Stimulated activated CD8-positive, alpha-beta memory T cell treated with anti-CD3 and anti-CD28 coated beads, Interleukin-4, amount 100 ng/mL, for 1 hour (primary cell): ENCODE results near the gene HTT.

Experiments used
- DNase-seq, 2 donors: peaks; one replicate each; pipeline ENCODE4 v3.0.0-alpha.2; 2020; ENCODE audit warnings: low read depth in 2 of 2, low spot score in 1 of 2

Gene HTT

DNA sequence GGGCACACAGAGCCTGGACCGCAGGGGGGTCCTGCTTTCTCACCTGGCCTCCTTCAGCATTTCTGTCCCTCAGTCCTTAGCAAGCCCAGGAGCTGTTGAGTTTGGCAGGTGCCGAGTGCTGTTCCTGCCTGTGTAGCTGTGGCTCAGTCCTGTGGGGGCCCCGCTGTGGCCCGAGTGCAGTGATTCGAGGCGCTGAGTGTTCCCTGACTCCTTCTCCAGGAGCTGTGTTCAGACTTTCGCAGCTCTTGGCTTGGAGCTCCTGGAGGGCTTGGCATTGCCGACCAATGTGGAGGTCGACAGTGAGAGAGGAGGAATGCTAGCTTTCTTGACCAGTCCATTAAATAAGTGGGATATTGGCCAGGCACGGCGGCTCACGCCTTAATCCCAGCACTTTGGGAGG, 124.4 kb downstream of the HTT start:
- DNase-seq: no peak

DNA sequence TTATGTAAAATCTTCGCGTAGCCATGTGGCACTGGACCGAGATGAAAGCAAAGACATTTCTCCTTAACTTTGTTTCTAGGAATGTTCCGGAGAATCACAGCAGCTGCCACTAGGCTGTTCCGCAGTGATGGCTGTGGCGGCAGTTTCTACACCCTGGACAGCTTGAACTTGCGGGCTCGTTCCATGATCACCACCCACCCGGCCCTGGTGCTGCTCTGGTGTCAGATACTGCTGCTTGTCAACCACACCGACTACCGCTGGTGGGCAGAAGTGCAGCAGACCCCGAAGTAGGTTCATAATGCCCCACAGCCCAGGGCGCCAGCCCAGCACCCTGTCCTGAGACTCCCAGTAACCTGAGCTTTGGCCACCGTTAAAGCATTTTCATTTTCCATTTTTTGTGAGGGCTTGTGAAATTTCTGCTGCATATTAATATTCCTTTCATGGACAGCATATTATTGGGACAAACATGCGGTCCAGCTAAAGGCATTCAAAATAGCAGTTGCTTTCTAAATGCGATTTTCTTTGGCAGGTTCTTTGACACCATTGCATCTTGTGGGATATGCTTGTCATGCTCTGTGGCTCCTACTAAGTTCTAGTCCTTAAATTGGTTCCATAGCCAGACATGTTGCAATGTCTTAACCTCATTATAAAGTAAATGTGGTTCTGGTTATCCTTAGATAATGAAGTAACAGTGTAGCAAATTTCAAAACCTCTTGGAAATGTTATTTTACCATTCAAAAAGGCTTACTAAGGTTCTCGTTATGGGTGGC, 125.4 kb downstream of the HTT start:
- DNase-seq: no peak

DNA sequence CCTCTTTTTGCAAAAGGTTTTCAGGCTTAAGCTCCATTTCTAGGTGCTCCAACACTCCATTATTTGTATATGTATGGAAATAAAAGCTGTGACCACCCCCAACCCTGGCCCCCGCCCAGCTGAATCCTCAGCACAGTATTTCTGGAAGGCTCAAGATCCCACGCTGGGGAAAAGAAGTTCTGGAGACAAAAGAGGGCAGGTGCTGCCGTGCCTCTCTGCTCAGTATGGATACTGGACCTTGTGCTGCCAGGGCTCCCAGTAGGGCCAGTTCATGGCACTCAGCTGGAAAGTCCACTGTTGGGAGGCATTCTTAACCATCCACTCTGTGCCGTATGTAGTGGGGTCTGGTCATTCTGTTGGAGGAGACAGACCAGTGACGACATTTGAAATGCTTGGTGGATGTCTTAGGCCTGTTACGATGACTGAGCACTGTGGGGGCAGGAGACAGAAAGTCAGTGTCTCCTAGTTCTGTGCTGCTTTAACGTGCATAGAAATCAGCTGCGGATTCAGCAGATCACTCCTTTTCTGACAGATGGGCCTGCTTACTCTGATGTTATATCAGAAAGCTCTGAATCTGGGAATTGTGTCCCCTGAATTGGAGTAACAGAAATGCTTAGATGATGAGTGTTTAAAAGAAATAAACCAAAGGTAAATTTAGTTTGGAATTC, 126.1 kb downstream of the HTT start:
- DNase-seq: no peak

DNA sequence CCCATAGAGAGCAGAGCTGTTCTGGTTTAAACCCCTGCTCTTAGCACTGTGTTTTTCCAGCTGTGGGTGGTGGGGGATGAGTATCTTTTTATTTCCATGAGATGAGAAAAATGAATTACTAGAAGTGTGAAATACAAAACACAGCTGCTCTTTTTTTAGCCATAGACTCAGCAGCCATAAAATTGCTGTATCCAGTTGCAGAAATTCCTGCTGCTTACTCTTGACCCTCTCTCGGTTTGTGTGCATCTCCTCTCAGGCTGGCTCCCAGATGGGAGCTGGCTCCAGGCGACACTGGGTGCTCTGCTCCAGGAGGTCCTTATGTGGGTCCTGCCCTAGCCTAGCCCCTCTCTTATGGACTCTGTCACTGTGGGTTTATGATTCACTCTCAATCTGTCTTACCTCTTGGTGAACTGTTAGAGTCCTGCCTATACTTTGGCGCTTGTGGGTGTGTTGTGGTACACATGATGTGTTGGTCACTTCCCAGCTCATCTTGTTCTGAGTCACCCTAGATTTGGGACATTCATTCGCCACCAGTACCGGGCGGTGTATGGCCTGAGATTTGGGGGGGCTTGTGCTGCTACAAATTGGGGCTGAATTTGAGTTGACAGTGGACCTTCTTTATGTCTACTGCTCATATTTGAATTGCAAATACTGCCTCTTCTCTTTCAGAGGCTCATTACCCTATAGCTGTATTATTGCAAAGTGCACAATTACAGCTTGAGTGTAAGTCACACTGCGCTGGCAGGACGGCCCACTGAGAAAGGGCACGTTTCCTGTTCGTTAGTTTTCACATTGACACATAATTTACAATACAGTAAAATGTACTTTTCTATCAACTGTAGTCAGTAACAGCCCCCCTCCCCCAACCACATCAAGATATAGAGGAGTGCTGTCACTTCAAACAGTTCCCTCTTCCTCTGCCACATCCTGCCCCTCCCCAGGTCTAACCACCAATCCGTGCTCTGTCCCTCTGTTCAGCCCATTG, 127.5 kb downstream of the HTT start:
- DNase-seq: peak in 1 of 2 donors; percentile 45

DNA sequence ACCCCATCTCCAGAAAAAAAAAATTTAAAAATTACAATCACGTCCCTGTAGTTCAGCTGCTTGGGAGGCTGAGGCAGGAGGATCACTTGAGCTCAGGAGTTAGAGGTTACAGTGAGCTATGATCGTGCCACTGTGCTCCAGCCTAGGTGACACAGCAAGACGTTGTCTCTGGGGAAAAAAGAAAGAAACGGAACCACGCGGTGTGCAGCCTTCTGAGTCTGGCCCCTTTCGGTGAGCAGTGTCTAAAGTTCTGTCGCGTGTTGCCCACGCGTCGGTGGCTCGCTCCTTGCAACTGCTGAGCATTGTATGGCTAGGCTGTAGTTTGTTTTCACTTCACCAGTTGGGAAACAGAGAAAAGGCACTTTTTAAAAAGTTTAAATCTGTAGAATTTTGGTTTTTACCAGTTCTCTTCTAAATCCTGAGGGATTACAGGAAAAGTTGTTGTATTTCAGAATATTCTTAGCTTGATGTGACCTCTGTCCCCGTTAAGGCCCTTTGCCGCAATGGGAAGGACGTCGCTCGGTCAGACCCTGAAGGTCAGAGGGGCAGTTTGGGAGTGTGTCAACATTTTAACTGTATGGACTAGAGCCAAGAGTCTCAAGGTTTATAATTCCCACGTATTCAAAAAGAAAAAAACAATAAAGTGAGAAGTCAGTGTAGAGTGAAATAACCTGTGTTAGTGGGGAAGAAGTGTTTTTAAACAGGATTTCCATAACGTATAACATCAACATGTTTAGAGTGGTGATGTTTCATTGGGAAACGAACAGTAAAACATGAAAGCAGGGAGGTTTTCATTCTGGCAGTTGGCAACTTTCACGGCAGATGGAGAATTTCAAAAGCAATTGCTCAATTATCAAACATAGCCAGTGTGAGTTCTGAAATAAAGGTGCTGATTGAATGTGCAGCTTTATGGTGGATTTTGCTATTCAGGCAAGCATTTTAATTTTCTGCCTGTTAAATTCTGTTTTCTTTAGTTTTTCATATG, 128.6 kb downstream of the HTT start:
- no peak for DNase-seq

DNA sequence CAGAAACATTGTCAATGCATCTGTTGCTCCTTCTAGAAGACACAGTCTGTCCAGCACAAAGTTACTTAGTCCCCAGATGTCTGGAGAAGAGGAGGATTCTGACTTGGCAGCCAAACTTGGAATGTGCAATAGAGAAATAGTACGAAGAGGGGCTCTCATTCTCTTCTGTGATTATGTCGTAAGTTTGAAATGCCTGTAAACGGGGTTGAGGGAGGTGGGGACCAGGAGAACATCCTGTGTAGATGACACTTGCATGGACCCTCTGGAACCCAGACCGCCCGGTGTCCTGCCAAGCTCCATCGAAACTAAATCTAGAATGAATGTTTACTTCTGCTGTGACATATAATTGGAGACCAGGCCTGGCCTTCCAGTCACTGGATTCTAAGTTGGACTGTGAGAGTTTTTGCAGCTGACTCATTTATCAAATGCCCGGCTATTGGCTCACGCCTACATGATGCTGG, 129.5 kb downstream of the HTT start:
- DNase-seq: no peak

DNA sequence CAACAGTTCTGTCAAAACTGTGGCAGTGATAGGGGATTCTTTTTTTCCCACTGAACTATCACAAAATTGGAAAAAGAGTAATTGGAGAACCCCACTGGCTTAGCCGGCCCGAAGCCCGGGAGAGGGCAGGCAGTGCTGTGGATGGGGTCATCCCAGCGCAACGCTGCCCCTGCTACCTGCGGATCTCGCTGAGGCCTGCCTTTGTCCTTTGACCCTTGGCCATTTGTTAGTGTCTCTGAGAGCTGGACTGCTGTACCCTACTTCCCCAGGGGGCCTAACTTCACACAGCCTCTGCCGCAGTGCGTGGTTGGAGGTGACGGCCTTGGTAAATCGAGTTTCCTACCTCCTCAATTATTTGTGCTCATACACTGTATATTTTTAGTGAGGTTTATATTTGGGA, 131.5 kb downstream of the HTT start:
- DNase-seq: no peak

DNA sequence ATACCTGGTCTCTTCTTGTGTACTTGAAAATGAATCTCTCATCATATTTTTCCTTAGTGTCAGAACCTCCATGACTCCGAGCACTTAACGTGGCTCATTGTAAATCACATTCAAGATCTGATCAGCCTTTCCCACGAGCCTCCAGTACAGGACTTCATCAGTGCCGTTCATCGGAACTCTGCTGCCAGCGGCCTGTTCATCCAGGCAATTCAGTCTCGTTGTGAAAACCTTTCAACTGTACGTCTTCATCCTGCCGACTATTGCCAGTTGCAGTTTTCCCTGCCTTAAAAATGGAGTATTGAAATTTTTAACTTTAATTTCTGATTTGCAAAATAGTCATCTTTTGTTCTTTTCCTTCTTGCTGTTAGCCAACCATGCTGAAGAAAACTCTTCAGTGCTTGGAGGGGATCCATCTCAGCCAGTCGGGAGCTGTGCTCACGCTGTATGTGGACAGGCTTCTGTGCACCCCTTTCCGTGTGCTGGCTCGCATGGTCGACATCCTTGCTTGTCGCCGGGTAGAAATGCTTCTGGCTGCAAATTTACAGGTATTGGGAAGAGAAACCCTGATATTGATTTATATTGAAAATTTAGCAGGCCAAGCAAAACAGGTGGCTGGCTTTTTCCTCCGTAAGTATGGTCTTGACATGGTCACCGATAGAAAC, 132.1 kb downstream of the HTT start:
- DNase-seq: no peak

DNA sequence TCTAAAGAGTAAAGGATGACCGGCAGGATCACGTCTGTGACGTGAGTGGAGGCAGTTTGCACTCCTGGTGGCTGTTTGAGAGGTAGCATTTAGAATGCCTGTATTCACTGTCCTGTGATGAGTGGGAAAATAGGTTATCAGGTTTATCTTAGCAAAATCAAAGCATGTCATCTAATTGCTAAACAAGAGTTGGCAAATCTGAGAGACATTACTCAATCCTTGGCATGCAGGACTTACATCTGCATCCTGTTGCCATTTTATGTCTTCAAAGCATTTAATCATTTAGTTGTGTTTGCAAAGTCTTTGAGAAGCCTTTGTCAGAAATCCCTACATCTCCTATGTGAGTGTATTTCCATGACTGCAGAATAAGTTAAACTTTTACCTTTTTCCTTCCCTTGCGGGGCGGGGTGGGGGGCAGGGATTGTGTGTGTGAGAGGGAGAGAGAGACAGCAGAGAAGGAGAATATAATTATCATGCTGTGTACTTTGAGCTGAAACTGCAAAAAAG, 133.1 kb downstream of the HTT start:
- no peak for DNase-seq

DNA sequence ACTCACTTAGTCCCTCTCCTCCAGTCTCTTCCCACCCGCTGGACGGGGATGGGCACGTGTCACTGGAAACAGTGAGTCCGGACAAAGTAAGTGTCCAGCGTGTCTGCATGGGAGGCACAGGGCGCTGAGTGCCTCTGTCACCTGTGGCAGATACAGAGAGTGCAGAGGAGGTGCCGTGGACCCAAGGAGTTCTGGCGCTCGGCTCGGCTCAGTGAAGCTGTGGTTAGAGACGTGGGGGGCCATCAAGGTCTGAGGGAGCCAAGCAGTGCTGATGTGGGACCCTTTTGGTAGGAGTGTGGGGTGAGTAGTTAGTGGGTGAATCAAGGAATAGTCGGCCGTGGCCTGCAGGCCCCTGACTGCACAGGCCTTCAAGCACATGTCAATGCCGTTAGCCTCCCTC, 134.3 kb downstream of the HTT start:
- DNase-seq: no peak

DNA sequence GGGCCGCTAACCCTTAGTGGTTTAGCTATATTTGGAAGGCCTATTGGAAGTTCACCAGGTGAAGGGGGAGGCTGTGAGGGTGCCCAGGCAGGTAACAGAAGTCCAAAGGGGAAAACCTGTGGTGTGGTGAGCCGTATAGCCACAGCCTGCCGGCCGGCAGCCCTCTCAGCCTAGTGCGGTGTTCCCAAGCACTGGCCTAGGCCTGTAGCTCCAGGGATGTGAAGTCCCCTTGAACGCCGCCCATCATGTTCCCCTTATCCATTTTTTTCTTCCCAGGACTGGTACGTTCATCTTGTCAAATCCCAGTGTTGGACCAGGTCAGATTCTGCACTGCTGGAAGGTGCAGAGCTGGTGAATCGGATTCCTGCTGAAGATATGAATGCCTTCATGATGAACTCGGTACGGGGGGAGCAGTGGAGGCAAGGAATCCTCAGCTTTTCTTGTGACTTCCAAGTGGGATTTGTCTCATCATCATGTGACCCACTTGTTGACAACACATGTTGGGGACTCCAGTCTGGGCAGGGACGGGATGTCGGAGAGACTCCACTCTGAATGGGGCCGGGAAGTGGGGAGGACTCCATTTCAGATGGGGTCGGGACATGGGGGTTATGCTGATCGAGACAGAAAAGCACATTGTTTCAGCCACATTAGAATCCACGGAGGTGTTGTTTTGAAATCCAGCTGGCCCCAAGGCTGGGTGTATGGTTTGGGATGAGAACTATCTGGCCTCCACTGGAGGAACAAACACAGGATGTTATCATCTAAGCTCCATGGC, 135.3 kb downstream of the HTT start:
- no peak for DNase-seq

DNA sequence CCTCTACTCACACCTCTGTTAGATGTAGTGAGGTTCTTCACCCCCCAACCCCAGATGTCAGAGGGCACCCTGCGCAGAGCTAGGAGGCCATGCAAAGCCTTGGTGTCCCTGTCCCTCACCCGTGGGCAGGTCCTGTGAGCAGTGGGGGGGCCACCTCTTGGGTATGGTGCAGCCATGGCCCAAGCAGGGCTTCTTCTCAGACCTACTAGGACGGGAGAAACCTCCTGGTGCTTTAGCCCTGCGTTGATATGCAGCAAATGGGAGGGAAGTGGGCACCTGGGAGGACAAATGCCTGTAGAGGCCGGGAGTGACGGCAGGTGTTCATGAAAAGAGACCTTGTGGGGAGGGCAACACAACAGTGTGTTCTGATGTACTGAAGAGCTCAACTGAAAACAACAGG, 136.0 kb downstream of the HTT start:
- no peak for DNase-seq

DNA sequence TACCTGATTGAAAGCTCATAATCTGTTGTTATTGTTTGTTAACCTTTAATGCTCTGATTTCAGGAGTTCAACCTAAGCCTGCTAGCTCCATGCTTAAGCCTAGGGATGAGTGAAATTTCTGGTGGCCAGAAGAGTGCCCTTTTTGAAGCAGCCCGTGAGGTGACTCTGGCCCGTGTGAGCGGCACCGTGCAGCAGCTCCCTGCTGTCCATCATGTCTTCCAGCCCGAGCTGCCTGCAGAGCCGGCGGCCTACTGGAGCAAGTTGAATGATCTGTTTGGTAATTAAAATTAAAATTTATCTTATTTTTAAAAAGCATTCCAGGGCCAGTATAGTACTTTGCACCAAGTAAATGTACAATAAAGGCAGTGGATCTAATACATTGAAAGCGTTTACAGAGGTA, 137.4 kb downstream of the HTT start:
- no peak for DNase-seq

DNA sequence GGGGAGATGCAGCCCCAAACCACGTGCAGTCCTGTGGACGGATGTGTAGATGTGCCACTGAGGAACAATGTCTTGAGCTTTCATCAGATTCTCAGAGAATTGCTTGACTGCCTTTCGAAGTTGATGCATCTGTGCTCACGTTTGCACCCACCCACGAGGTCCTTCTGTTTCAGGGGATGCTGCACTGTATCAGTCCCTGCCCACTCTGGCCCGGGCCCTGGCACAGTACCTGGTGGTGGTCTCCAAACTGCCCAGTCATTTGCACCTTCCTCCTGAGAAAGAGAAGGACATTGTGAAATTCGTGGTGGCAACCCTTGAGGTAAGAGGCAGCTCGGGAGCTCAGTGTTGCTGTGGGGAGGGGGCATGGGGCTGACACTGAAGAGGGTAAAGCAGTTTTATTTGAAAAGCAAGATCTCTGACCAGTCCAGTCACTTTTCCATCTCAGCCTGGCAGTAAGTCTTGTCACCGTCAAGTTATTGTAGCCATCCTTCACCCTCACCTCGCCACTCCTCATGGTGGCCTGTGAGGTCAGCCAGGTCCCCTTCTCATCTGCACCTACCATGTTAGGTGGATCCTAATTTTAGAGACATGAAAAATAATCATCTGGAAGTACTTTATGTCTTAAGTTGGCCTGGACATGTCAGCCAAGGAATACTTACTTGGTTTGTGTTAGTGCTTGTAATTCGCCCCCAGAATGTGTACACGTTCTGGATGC, 138.1 kb downstream of the HTT start:
- DNase-seq: no peak

DNA sequence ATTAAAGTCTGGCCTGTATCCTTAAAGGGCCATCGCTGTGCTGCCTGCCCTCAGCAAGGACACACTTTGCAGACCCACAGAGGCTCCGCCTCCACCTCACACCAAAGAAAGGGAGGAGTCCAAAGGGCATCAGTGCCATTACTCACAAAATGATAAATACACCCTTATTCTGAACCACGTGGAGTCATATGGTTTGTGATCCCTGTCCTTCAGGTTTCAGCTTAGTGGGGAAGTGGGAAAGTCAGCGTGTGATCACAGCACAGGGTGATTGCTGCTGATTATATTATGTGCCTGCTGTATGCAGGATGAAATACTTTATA, 138.6 kb downstream of the HTT start:
- DNase-seq: no peak

DNA sequence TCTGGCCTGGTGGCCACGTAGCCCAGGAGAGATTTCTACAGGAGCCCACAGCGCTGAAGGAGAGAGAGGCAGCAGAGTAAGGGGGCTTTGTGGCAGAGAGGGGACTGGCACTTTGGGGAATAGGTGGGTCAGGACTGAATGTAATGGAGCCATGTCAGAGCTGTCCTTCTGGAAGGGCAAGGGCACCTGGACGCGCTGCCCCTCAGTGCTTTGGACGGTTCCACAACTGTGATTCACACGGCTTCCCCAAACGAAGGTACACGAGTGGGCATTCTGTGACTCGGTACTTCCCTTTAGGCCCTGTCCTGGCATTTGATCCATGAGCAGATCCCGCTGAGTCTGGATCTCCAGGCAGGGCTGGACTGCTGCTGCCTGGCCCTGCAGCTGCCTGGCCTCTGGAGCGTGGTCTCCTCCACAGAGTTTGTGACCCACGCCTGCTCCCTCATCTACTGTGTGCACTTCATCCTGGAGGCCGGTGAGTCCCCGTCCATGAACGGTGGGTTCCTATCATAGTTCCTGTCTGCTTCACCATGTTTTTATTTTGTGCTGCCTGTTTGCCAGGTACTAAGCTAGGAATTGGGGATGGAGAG, 139.3 kb downstream of the HTT start:
- DNase-seq: no peak

DNA sequence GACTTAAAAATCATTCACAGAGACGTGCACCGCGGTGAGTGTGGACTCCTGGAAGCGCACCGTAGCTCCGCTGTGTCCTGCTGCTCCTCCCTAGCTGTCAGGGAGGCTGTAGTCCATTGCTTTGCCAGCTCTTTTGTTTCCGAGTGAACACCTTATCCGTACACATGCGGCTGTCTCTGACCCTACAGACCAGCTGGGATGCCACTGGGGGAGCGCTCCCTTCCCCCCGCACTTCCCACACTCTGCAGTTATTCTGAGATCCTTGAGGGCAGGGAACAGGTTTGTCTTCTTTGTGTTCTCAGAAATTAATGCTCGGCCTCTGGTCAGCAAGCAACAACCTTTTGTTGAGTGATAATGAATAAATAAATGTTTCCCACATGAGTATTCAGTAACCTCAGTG, 140.8 kb downstream of the HTT start:
- DNase-seq: no peak

DNA sequence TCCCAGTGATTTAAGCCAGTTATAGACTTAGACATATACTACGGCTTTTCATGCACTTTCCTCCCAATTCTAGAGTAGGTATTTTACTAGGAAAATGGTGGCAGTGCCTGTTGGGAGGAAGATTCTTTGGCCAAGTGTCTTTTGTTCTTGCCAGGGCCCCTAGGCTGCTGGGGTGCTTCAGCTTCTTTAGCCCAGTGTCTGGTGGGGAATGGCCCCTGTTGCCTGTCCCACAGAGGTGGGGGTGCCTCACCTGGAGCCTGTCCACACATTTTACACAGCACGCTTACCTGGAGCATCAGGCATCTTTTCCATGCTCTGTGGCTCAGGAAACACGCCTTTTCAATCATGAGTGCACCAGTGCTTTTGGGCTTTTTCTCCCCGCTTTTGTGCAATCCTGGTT, 141.3 kb downstream of the HTT start:
- DNase-seq: no peak
